Osteocyte (in vitro differentiated cells): Measurements from ENCODE around the gene SCARB1. TPM values are rescaled to one million over a fixed set of nuclear protein-coding genes. Genes with fewer than 3 reads are reported as not detected.

Experiments
- DNase-seq: peaks from one replicate; pipeline ENCODE4 v3.0.0; 2021; ENCODE audit warnings: mixed read lengths; ENCODE audit not compliant: unreplicated experiment; ENCODE audit errors: extremely low spot score
- H3K27ac Mint-ChIP-seq: one replicate; pipeline ENCODE4 v1.8.0; 2021; ENCODE audit warnings: mild to moderate bottlenecking, mixed read lengths; ENCODE audit not compliant: unreplicated experiment
- H3K27me3 Mint-ChIP-seq: one replicate; pipeline ENCODE4 v1.8.0; 2021; ENCODE audit warnings: mixed read lengths; ENCODE audit not compliant: unreplicated experiment
- H3K36me3 Mint-ChIP-seq: one replicate; pipeline ENCODE4 v1.8.0; 2021; ENCODE audit warnings: mixed read lengths; ENCODE audit not compliant: unreplicated experiment
- H3K4me1 Mint-ChIP-seq: one replicate; pipeline ENCODE4 v1.8.0; 2021; ENCODE audit warnings: mixed read lengths; ENCODE audit not compliant: unreplicated experiment
- H3K4me3 Mint-ChIP-seq: one replicate; pipeline ENCODE4 v1.8.0; 2021; ENCODE audit warnings: mild to moderate bottlenecking, moderate library complexity, mixed read lengths; ENCODE audit not compliant: unreplicated experiment
- H3K9me3 Mint-ChIP-seq: one replicate; pipeline ENCODE4 v1.8.0; 2021; ENCODE audit warnings: mixed read lengths; ENCODE audit not compliant: unreplicated experiment
- CTCF ChIP-seq: fragments of 200-600 bp; sonication (generic); IDR thresholded peaks from 2 replicates; pipeline ENCODE4 v1.5.0; 2021; ENCODE audit warnings: antibody characterized with exemption, mild to moderate bottlenecking, moderate library complexity
- total RNA-seq: library from RNA; stranded (reverse); gene quantifications from 2 replicates; pipeline ENCODE4 v1.2.1, GENCODE V29; 2021

Gene SCARB1
- total RNA-seq, 1 donor from 2014 or later, result 27.1 TPM

- Mint-ChIP-seq H3K27me3 (no peaks in the 10 kb centered on the region), H3K27ac (no peak overlapping the region), H3K4me3 (no peak overlapping the region), H3K4me1 (peaks cover 18% of the 10 kb centered on the region), H3K9me3 (no peaks in the 10 kb centered on the region), H3K36me3 (no peaks in the 10 kb centered on the region)
- DNase-seq, result no peak
- TF ChIP-seq CTCF, result no peak
Measured at GRCh38 chr12:124746649-124747425, 116.8 kb downstream of the SCARB1 start.

- Mint-ChIP-seq H3K27me3 (no peaks in the 10 kb centered on the region), H3K4me1 (peaks cover 20% of the 10 kb centered on the region), H3K9me3 (no peaks in the 10 kb centered on the region), H3K36me3 (no peaks in the 10 kb centered on the region), H3K4me3 (peak overlapping the region; percentile 10), H3K27ac (peak overlapping the region; percentile 60)
- peak; percentile 93 for DNase-seq
- TF ChIP-seq CTCF, result no peak
Measured at GRCh38 chr12:124745891-124746570, 117.6 kb downstream of the SCARB1 start.

- TF ChIP-seq CTCF, result no peak
- H3K4me3 Mint-ChIP-seq, result no peak overlapping the region
- DNase-seq, result no peak
- peak overlapping the region; percentile 60 for H3K27ac Mint-ChIP-seq
- no peaks in the 10 kb centered on the region for H3K9me3 Mint-ChIP-seq
- H3K4me1 Mint-ChIP-seq, result peaks cover 25% of the 10 kb centered on the region
- H3K36me3 Mint-ChIP-seq, result no peaks in the 10 kb centered on the region
- H3K27me3 Mint-ChIP-seq, result no peaks in the 10 kb centered on the region
Measured at GRCh38 chr12:124745465-124745890, 118.2 kb downstream of the SCARB1 start.

- H3K27ac Mint-ChIP-seq, result no peak overlapping the region
- H3K36me3 Mint-ChIP-seq, result no peaks in the 10 kb centered on the region
- no peak for TF ChIP-seq CTCF
- no peak overlapping the region for H3K4me3 Mint-ChIP-seq
- H3K27me3 Mint-ChIP-seq, result no peaks in the 10 kb centered on the region
- H3K4me1 Mint-ChIP-seq, result peaks cover 29% of the 10 kb centered on the region
- H3K9me3 Mint-ChIP-seq, result no peaks in the 10 kb centered on the region
- DNase-seq, result no peak
Measured at GRCh38 chr12:124744659-124745464, 118.8 kb downstream of the SCARB1 start.
